Measurements from ENCODE around the gene GALM.

DNA sequence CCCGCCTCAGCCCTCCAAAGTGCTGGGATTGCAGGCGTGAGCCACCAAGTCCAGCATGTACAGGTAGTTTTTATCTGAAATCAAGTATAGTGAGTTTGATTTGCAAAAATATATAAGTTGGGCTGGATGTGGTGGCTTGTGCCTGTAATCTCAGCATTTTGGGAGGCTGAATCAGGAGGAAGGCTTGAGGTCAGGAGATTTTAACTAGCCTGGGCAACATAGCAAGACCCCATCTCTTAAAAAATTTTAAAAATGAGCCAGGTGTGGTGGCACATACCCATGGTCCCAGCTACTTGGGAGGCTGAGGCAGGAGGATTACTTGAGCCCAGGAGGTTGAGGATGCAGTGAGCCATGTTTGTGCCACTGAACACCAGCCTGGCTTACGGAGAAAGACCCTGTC is 5.6 kb upstream of the GALM start:
- TF ChIP-seq, protein P1, sequence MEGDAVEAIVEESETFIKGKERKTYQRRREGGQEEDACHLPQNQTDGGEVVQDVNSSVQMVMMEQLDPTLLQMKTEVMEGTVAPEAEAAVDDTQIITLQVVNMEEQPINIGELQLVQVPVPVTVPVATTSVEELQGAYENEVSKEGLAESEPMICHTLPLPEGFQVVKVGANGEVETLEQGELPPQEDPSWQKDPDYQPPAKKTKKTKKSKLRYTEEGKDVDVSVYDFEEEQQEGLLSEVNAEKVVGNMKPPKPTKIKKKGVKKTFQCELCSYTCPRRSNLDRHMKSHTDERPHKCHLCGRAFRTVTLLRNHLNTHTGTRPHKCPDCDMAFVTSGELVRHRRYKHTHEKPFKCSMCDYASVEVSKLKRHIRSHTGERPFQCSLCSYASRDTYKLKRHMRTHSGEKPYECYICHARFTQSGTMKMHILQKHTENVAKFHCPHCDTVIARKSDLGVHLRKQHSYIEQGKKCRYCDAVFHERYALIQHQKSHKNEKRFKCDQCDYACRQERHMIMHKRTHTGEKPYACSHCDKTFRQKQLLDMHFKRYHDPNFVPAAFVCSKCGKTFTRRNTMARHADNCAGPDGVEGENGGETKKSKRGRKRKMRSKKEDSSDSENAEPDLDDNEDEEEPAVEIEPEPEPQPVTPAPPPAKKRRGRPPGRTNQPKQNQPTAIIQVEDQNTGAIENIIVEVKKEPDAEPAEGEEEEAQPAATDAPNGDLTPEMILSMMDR (IDR thresholded peaks at IDR 0.05; ENCODE audit: poor library complexity) = no peak
- no peak for TF ChIP-seq EZH2 (IDR thresholded peaks at IDR 0.05; ENCODE audit: borderline replicate concordance)

Data from hepatocyte (in vitro differentiated cells).